Esophagus muscularis mucosa (tissue), 4 donors: ENCODE data around the gene CASP12. TPM values are rescaled to one million over a fixed set of nuclear protein-coding genes. Genes with fewer than 3 reads are reported as not detected.

Source experiments
- DNase-seq: peaks from one replicate; pipeline ENCODE4 v3.0.0-alpha.2; 2017; ENCODE audit errors: extremely low spot score
- H3K27ac ChIP-seq, 4 donors: fragments of 200-600 bp; sonication (generic); replicated peaks in 1 of 4; 1 replicate in 3 of 4; 2 replicates in 1 of 4; pipeline ENCODE4 v1.5.1; 2016 to 2019; ENCODE audit warnings: mild to moderate bottlenecking in 1 of 4
- H3K27me3 ChIP-seq, 4 donors: fragments of 200-600 bp; sonication (generic); one replicate each; pipeline versions ENCODE4 v1.5.1 to v1.6.0; 2016 to 2019
- H3K36me3 ChIP-seq, 4 donors: fragments of 200-600 bp; sonication (generic); one replicate each; pipeline ENCODE4 v1.5.1; 2016 to 2019
- H3K4me1 ChIP-seq, 4 donors: fragments of 200-600 bp; sonication (generic); one replicate each; pipeline ENCODE4 v1.5.1; 2016 to 2019
- H3K4me3 ChIP-seq, 4 donors: fragments of 200-600 bp; sonication (generic); 1 replicate in 2 of 4; 2 replicates in 2 of 4; pipeline ENCODE4 v1.5.1; 2016 to 2019; ENCODE audit warnings: mild to moderate bottlenecking in 4 of 4, moderate library complexity in 1 of 4
- H3K9me3 ChIP-seq, 4 donors: fragments of 200-600 bp; sonication (generic); 1 replicate in 3 of 4; 2 replicates in 1 of 4; pipeline ENCODE4 v1.5.1; 2016 to 2019
- CTCF ChIP-seq, 3 experiments: fragments of 200-600 bp in 2 of 3; fragments of 450-650 bp in 1 of 3; sonication (generic) in 2 of 3; IDR thresholded peaks; one replicate each; pipeline ENCODE4 v1.5.1; 2017 to 2019; ENCODE audit warnings: antibody characterized with exemption in 3 of 3, mild to moderate bottlenecking in 2 of 3, moderate library complexity in 1 of 3
- EP300 ChIP-seq: sonication (generic); formaldehyde crosslinking; IDR thresholded peaks from one replicate; pipeline ENCODE4 v1.6.1; 2017; ENCODE audit warnings: antibody characterized with exemption
- POLR2A ChIP-seq: fragments of 450-650 bp; IDR thresholded peaks from one replicate; pipeline ENCODE4 v1.6.1; 2017; ENCODE audit warnings: antibody characterized with exemption, moderate library complexity, mild to moderate bottlenecking, low read depth
- POLR2AphosphoS5 ChIP-seq, 2 donors: sonication (generic); formaldehyde crosslinking; IDR thresholded peaks; one replicate each; pipeline ENCODE4 v1.6.1; 2017; ENCODE audit warnings: antibody characterized with exemption in 2 of 2
- WGBS: methylation state at CpG from one replicate; pipeline ENCODE4 v1.1.5; 2018; 5-methylcytosine and 5-hydroxymethylcytosine counted together
- intact Hi-C: fragments of 100-400 bp; cut with DNase I; formaldehyde crosslinking; loops from one replicate; pipeline ENCODE4 v1.15.1; 2023
- total RNA-seq, 4 donors: library from RNA; depleted of rRNA; stranded (reverse); fragments of >200 nt; gene quantifications; one replicate each; pipeline versions ENCODE4 v1.1.0 to v1.2.1, GENCODE V29; 2016

Gene CASP12
- total RNA-seq, 4 donors from 2014 or later: 0.69 to 2.6 (median 1.4) TPM

GRCh38 chr11:104876324-104876723 lies 21.9 kb downstream of the CASP12 start:
- DNase-seq: no peak
- no peaks in the 10 kb centered on the region for H3K27me3 ChIP-seq
- H3K36me3 ChIP-seq: no peaks in the 10 kb centered on the region
- intact Hi-C loops: no loop called here
- no peaks in the 10 kb centered on the region for H3K9me3 ChIP-seq
- H3K4me1 ChIP-seq: no peaks in the 10 kb centered on the region
- no peak overlapping the region for H3K27ac ChIP-seq
- TF ChIP-seq CTCF (IDR thresholded peaks at IDR 0.05) (no peak), POLR2AphosphoS5 (IDR thresholded peaks at IDR 0.05) (no peak), POLR2A (no peak), EP300 (no peak)
- H3K4me3 ChIP-seq: no peak overlapping the region

DNA sequence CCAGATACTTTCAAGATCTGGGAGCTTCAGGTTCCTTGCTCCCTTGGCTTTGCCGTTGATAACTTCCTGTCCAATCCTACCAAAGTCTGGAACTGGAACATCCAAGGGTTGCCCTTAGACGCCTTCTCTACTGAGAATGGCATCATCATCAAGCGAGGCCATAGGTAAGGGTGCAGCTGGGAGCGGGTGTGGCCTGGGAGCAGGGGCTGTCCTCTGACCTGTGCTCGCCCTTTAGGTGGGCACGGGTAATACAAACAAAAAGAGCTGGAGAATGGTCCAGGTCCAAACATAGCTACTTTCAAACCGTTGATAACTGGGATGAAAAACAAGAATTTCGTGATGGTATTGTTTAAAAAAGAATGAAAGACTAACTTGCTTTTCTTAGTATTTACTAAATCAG lies 25.0 kb downstream of the CASP12 start:
- Histone ChIP-seq H3K36me3 (no peaks in the 10 kb centered on the region), H3K9me3 (no peaks in the 10 kb centered on the region), H3K27me3 (no peaks in the 10 kb centered on the region), H3K4me3 (no peak overlapping the region), H3K27ac (no peak overlapping the region), H3K4me1 (no peaks in the 10 kb centered on the region)
- no peak for DNase-seq
- 82% methylated on average over 8 of the region's 8 CpGs for WGBS
- no peak for TF ChIP-seq POLR2AphosphoS5 (IDR thresholded peaks at IDR 0.05)
- no peak for TF ChIP-seq EP300
- intact Hi-C loops: no loop called here

- no peak overlapping the region for H3K4me3 ChIP-seq
- H3K27me3 ChIP-seq: no peaks in the 10 kb centered on the region
- 84% methylated on average over 3 of the region's 3 CpGs for WGBS
- no peaks in the 10 kb centered on the region for H3K36me3 ChIP-seq
- DNase-seq: no peak
- H3K9me3 ChIP-seq: no peaks in the 10 kb centered on the region
- TF ChIP-seq POLR2AphosphoS5 (IDR thresholded peaks at IDR 0.05) (no peak), POLR2A (no peak), CTCF (IDR thresholded peaks at IDR 0.05) (no peak), EP300 (no peak)
- no peaks in the 10 kb centered on the region for H3K4me1 ChIP-seq
- intact Hi-C loops: no loop called here
- no peak overlapping the region for H3K27ac ChIP-seq
These were observed 25.9 kb downstream of the CASP12 start for GRCh38 chr11:104872393-104872792.

GRCh38 chr11:104870910-104871309 lies 27.4 kb downstream of the CASP12 start:
- Histone ChIP-seq H3K27ac (no peak overlapping the region), H3K36me3 (no peaks in the 10 kb centered on the region), H3K27me3 (no peaks in the 10 kb centered on the region), H3K9me3 (no peaks in the 10 kb centered on the region), H3K4me1 (no peaks in the 10 kb centered on the region), H3K4me3 (no peak overlapping the region)
- DNase-seq: no peak
- intact Hi-C loops: no loop called here
- TF ChIP-seq EP300: no peak
- no peak for TF ChIP-seq POLR2A
- TF ChIP-seq POLR2AphosphoS5 (IDR thresholded peaks at IDR 0.05): no peak
- no peak for TF ChIP-seq CTCF (IDR thresholded peaks at IDR 0.05)

GRCh38 chr11:104866815-104867214 lies 31.4 kb downstream of the CASP12 start:
- no peak for DNase-seq
- WGBS: 82% methylated on average over 2 of the region's 2 CpGs
- intact Hi-C loops: no loop called here
- Histone ChIP-seq H3K27ac (no peak overlapping the region), H3K4me3 (no peak overlapping the region), H3K27me3 (no peaks in the 10 kb centered on the region), H3K4me1 (no peaks in the 10 kb centered on the region), H3K36me3 (no peaks in the 10 kb centered on the region), H3K9me3 (peaks cover 0 to 4% (median 1%) of the 10 kb centered on the region in 4 donors)
- TF ChIP-seq POLR2A: no peak
- TF ChIP-seq POLR2AphosphoS5 (IDR thresholded peaks at IDR 0.05): no peak
- TF ChIP-seq EP300: no peak
- TF ChIP-seq CTCF (IDR thresholded peaks at IDR 0.05): no peak
